Vagina (tissue), 2 donors: Measurements from ENCODE around the gene ROR2. TPM values are rescaled to one million over a fixed set of nuclear protein-coding genes. Genes with fewer than 3 reads are reported as not detected.

Experiments
- DNase-seq, 2 donors: peaks; one replicate each; pipeline ENCODE4 v3.0.0-alpha.2; 2017; ENCODE audit errors: extremely low spot score in 2 of 2
- H3K27ac ChIP-seq: fragments of 200-600 bp; sonication (generic); one replicate; pipeline ENCODE4 v1.5.1; 2019
- H3K27me3 ChIP-seq: fragments of 200-600 bp; sonication (generic); one replicate; pipeline ENCODE4 v1.5.1; 2019
- H3K36me3 ChIP-seq, 2 donors: fragments of 200-600 bp; sonication (generic); one replicate each; pipeline ENCODE4 v1.5.1; 2017 to 2019
- H3K4me1 ChIP-seq: fragments of 200-600 bp; sonication (generic); one replicate; pipeline ENCODE4 v1.5.1; 2019
- H3K4me3 ChIP-seq, 2 donors: fragments of 200-600 bp; sonication (generic); 1 replicate in 1 of 2; 2 replicates in 1 of 2; pipeline ENCODE4 v1.5.1; 2016 to 2019
- H3K9me3 ChIP-seq: fragments of 200-600 bp; sonication (generic); one replicate; pipeline ENCODE4 v1.5.1; 2019
- CTCF ChIP-seq, 3 experiments: fragments of 450-650 bp in 2 of 3; fragments of 200-600 bp in 1 of 3; sonication (generic) in 1 of 3; IDR thresholded peaks; one replicate each; pipeline ENCODE4 v1.5.1; 2017 to 2019; ENCODE audit warnings: antibody characterized with exemption in 3 of 3, mild to moderate bottlenecking in 2 of 3, moderate library complexity in 2 of 3
- POLR2A ChIP-seq, 2 donors: fragments of 450-650 bp; IDR thresholded peaks; one replicate each; pipeline ENCODE4 v1.6.1; 2017; ENCODE audit warnings: antibody characterized with exemption in 2 of 2, mild to moderate bottlenecking in 2 of 2, moderate library complexity in 2 of 2
- POLR2AphosphoS5 ChIP-seq, 2 donors: sonication (generic); formaldehyde crosslinking; IDR thresholded peaks; one replicate each; pipeline ENCODE4 v1.9.0; 2017; ENCODE audit warnings: antibody characterized with exemption in 2 of 2, mild to moderate bottlenecking in 2 of 2, low read depth in 1 of 2; ENCODE audit not compliant: insufficient read depth in 1 of 2
- intact Hi-C: fragments of 100-400 bp; cut with DNase I; formaldehyde crosslinking; loops from one replicate; pipeline ENCODE4 v1.15.1; 2023
- total RNA-seq: library from RNA; depleted of rRNA; stranded (reverse); fragments of >200 nt; gene quantifications from one replicate; pipeline ENCODE4 v1.2.3, GENCODE V29; 2016

ROR2 gene
- total RNA-seq, 1 donor from 2014 or later = 22.3 TPM

- intact Hi-C loops = no loop called here
- H3K27me3 ChIP-seq = no peaks in the 10 kb centered on the region
- H3K36me3 ChIP-seq = no peaks in the 10 kb centered on the region
- DNase-seq = no peak
- TF ChIP-seq POLR2AphosphoS5 (IDR thresholded peaks at IDR 0.05; ENCODE audit: insufficient read depth in 1 of 2, low read depth in 1 of 2) = no peak
- TF ChIP-seq CTCF (IDR thresholded peaks at IDR 0.05) = no peak
- TF ChIP-seq POLR2A (IDR thresholded peaks at IDR 0.05) = no peak
- H3K4me1 ChIP-seq = peaks cover 99% of the 10 kb centered on the region
- peak overlapping the region; percentile 36 for H3K27ac ChIP-seq
- no peak overlapping the region for H3K4me3 ChIP-seq
- H3K9me3 ChIP-seq = no peaks in the 10 kb centered on the region
These were observed 47.4 kb downstream of the ROR2 start for GRCh38 chr9:91902475-91903125.

DNA sequence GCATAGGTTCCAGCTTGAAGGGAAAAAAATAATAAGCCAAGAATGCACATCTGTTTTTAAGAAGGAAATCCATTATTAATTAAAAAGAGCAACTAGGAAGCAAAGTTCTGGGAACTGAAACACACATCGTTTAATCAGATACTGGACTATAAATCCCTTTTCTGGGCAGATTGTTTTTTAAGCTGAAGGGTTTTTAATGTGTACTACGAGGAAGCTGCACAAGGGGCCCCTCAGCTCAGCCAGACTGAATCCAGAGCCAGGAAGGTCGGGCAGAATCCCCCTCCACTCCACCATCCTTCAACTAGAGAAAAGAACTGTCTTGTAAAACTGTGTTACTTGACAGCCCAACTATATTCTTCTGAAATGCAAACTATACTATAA is 49.2 kb downstream of the ROR2 start:
- DNase-seq = no peak
- no peaks in the 10 kb centered on the region for H3K9me3 ChIP-seq
- H3K4me3 ChIP-seq = no peak overlapping the region
- intact Hi-C loops = no loop called here
- peaks cover 98% of the 10 kb centered on the region for H3K4me1 ChIP-seq
- peak overlapping the region; percentile 17 for H3K27ac ChIP-seq
- TF ChIP-seq POLR2AphosphoS5 (IDR thresholded peaks at IDR 0.05; ENCODE audit: insufficient read depth in 1 of 2, low read depth in 1 of 2) (no peak), POLR2A (IDR thresholded peaks at IDR 0.05) (no peak), CTCF (IDR thresholded peaks at IDR 0.05) (no peak)
- H3K27me3 ChIP-seq = no peaks in the 10 kb centered on the region
- no peaks in the 10 kb centered on the region for H3K36me3 ChIP-seq

- H3K4me3 ChIP-seq = no peak overlapping the region
- no peaks in the 10 kb centered on the region for H3K9me3 ChIP-seq
- DNase-seq = no peak
- no peaks in the 10 kb centered on the region for H3K36me3 ChIP-seq
- intact Hi-C loops = no loop called here
- no peaks in the 10 kb centered on the region for H3K27me3 ChIP-seq
- TF ChIP-seq POLR2AphosphoS5 (IDR thresholded peaks at IDR 0.05; ENCODE audit: insufficient read depth in 1 of 2, low read depth in 1 of 2) = peak in 1 of 2 donors; percentile 53
- no peak for TF ChIP-seq POLR2A (IDR thresholded peaks at IDR 0.05)
- TF ChIP-seq CTCF (IDR thresholded peaks at IDR 0.05) = no peak
- peak overlapping the region; percentile 17 for H3K27ac ChIP-seq
- H3K4me1 ChIP-seq = peaks cover 97% of the 10 kb centered on the region
These were observed 49.8 kb downstream of the ROR2 start for GRCh38 chr9:91900055-91900796.

DNA sequence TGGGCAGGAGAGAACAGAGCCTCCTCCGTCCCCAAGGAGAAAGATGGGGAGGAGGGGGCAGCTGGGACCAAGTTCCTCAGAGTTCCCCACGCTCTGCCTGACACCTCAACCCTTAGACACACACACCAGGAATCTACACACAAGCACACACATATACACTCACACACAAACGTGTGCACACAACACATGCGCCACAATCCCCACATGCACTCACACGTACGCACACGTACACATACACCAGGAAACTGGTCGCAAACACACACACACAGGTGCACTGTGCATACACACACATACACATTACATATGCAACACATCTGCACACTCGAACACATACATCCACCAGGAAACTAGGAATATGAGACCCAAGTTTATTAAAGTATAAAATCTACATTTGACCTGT is 50.4 kb downstream of the ROR2 start:
- no peak overlapping the region for H3K4me3 ChIP-seq
- TF ChIP-seq POLR2A (IDR thresholded peaks at IDR 0.05) (no peak), POLR2AphosphoS5 (IDR thresholded peaks at IDR 0.05; ENCODE audit: insufficient read depth in 1 of 2, low read depth in 1 of 2) (no peak), CTCF (IDR thresholded peaks at IDR 0.05) (no peak)
- intact Hi-C loops = loop anchor here (10.0 kb wide), 1 partner anchor 45 kb away; no protein-coding TSS in a partner anchor
- H3K4me1 ChIP-seq = peaks cover 90% of the 10 kb centered on the region
- no peaks in the 10 kb centered on the region for H3K27me3 ChIP-seq
- DNase-seq = no peak
- H3K9me3 ChIP-seq = no peaks in the 10 kb centered on the region
- no peaks in the 10 kb centered on the region for H3K36me3 ChIP-seq
- H3K27ac ChIP-seq = peak overlapping the region; percentile 17

DNA sequence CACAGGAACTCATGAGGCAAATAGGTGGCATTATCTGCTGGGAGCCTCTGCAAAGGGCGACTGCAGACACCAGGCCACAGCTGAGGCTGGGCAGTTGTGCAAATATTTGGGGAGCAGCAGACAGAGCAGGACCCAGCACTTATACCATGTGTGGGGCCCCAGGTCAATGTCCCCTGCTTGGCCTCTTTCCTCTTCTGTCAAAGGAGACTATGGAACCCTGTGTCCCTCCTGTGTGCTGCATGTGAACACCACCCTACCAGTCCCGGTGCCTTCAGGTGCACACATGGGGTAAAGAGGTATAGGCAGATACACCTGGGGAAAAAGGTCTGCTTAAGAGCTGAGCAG is 50.8 kb downstream of the ROR2 start:
- Histone ChIP-seq H3K27me3 (no peaks in the 10 kb centered on the region), H3K27ac (peak overlapping the region; percentile 17), H3K4me3 (no peak overlapping the region), H3K36me3 (no peaks in the 10 kb centered on the region), H3K9me3 (no peaks in the 10 kb centered on the region), H3K4me1 (peaks cover 90% of the 10 kb centered on the region)
- intact Hi-C loops = loop anchor here (10.0 kb wide), 1 partner anchor 46 kb away; no protein-coding TSS in a partner anchor
- TF ChIP-seq POLR2AphosphoS5 (IDR thresholded peaks at IDR 0.05; ENCODE audit: insufficient read depth in 1 of 2, low read depth in 1 of 2) = peak in 1 of 2 donors; percentile 7
- no peak for TF ChIP-seq CTCF (IDR thresholded peaks at IDR 0.05)
- no peak for DNase-seq
